ENCODE results near the gene MTAP.

- TF ChIP-seq ZNF701 (tag by site-specific recombination; IDR thresholded peaks at IDR 0.05) (no peak), OSR2 (tag by site-specific recombination; IDR thresholded peaks at IDR 0.05) (no peak), ZNF350 (tag by site-specific recombination; IDR thresholded peaks at IDR 0.05) (no peak), CTCF (tag by site-specific recombination; IDR thresholded peaks at IDR 0.05) (no peak), ELK4 (IDR thresholded peaks at IDR 0.05; ENCODE audit: borderline replicate concordance, low read depth, low read length) (no peak), ZNF274 (IDR thresholded peaks at IDR 0.05; ENCODE audit: low read length) (no peak), ZNF274 (tag by site-specific recombination; IDR thresholded peaks at IDR 0.05; ENCODE audit: borderline replicate concordance) (no peak), ZNF792 (tag by site-specific recombination; IDR thresholded peaks at IDR 0.05) (no peak), ZNF626 (tag by site-specific recombination; IDR thresholded peaks at IDR 0.05) (no peak), PRDM4 (tag by site-specific recombination; IDR thresholded peaks at IDR 0.05) (no peak), ZNF585B (tag by site-specific recombination; IDR thresholded peaks at IDR 0.05) (no peak), TRIM28 (IDR thresholded peaks at IDR 0.05; ENCODE audit: borderline replicate concordance, low read length) (no peak), ZNF645 (tag by site-specific recombination; IDR thresholded peaks at IDR 0.05) (no peak), ZNF561 (tag by site-specific recombination; IDR thresholded peaks at IDR 0.05; ENCODE audit: borderline replicate concordance) (no peak), ZNF292 (tag by site-specific recombination; IDR thresholded peaks at IDR 0.05; ENCODE audit: borderline replicate concordance, low read depth) (no peak)
Measured at GRCh38 chr9:21831841-21832509, 29.5 kb downstream of the MTAP start.
